Stimulated activated CD4-positive, alpha-beta T cell treated with anti-CD3 and anti-CD28 coated beads, TNF-alpha, amount 100 ng/mL, for 48 hours (primary cell): Measurements from ENCODE around the gene NYAP2.

Source experiments
- DNase-seq, 3 donors: peaks; one replicate each; pipeline ENCODE4 v3.0.0-alpha.2; 2020; ENCODE audit warnings: low read depth in 3 of 3

The NYAP2 gene

GRCh38 chr2:225484751-225485150 lies 85.2 kb downstream of the NYAP2 start:
- DNase-seq: no peak

GRCh38 chr2:225486236-225486635 lies 86.7 kb downstream of the NYAP2 start:
- no peak for DNase-seq

DNA sequence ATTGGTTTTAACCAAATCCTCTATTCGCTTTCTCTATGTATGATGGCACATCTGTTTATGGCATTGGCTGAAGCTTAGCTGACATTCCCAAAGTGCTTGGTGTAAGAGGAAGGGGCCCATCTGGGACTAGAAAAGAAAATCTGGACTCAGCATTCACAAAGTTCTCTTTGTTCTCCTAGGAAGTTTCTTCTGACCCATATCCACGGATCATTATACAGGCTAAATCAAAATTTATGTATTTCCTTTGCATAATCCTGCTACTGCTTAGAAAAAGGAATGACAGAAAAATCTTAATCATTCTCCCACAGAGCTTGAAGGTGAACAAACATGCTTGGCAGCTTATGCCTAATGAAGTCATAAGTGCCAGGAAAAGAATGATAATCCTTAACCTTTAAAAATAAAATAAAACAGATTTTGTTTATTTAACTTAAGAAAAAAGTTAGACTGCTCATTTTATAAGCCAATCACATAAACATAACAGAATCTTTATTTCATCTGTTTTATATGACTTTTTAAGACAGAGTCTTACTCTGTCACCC lies 88.4 kb downstream of the NYAP2 start:
- no peak for DNase-seq

GRCh38 chr2:225488743-225489142 lies 89.2 kb downstream of the NYAP2 start:
- no peak for DNase-seq

GRCh38 chr2:225493420-225494099 lies 94.0 kb downstream of the NYAP2 start:
- no peak for DNase-seq

GRCh38 chr2:225494100-225494459 lies 94.6 kb downstream of the NYAP2 start:
- DNase-seq: no peak

GRCh38 chr2:225495706-225496105 lies 96.2 kb downstream of the NYAP2 start:
- no peak for DNase-seq

- DNase-seq: no peak
Measured at GRCh38 chr2:225496568-225496967, 97.1 kb downstream of the NYAP2 start.

DNA sequence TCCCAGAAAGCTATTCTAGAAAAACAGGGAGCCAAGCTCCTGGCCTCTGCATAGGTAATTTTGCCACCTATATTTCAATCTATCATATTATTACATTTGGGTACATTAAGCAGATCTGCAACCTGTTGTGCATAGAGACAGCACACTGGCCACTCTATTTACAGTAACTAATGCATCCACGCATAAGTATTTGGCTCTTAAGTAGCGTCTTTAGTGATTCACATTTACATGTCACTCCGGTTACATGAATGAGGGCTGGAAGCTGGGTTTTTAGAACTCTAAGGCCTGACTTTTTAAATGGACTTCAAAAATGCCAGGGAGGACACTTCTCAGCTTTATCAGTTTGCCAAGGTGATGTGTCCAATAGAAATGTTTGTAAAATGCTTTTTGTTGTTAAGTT lies 97.7 kb downstream of the NYAP2 start:
- no peak for DNase-seq

- DNase-seq: no peak
Measured at GRCh38 chr2:225501022-225501421, 101.5 kb downstream of the NYAP2 start.

GRCh38 chr2:225502971-225503370 lies 103.5 kb downstream of the NYAP2 start:
- no peak for DNase-seq

DNA sequence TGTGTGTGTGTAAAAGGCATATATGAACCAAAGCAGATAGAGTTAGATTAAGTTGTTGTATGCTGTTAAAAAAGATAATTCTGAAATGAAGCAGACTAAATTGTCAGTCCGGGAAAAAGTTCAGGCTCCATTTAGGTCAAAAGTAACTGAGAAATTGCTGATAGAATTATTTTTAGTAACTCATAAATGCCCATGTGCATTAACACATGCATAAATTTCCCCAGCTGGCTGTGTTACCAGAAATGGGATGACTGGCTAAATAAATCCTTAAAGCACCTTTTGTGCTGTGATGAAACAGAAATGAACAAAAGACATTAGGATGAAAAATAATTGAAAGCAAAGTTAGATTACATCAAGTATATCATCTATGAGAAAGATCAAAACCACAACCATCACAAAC lies 111.3 kb downstream of the NYAP2 start:
- DNase-seq: no peak

- DNase-seq: no peak
Measured at GRCh38 chr2:225512469-225512868, 113.0 kb downstream of the NYAP2 start.

GRCh38 chr2:225512876-225513540 lies 113.5 kb downstream of the NYAP2 start:
- DNase-seq: no peak

DNA sequence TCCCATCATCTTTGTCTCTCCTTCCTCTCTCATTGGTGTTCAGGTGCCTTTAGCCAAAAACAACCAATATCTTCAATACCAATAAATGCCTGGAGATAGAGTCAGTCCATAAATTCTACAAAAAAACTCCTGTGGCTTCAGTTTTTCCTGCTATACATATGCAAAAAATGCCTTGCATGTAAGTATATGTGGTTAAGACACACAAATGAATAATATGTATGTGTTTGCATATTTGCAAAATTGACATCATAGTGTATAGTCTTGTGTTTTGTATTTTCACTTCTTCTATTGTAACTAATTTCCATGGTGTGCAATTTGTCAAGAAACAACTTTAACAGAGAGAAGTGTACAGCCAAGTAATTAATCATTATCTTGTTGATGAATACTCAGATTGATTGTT lies 115.5 kb downstream of the NYAP2 start:
- no peak for DNase-seq

DNA sequence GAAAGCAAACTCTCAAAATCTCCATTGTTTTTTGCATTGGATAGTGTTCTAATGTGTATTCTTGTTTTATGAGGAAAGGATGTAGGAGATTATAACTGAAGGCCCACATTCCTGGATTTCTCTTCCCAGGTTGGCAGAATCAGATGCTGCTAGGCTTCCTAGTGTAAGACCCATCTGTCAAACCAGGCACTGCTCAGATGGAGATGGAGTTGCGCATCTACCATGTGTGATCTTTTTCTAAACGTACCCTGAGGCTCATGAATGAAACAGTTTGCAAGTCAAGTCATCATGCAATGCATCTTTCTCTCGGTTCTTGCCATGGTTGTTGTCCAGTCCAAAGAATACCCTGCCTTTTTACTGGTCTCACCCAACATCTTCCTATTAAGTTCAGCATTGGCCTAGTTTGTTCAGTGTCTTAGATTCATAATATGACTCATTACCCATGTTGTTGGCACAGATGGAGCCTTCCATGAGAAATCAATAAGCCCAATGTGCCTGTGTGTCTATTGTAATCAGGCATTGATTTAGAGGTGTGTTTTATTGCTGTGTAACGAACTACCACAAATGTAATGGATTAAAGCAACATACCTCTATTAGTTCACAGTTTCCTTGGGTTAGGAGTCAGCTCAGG lies 127.4 kb downstream of the NYAP2 start:
- no peak for DNase-seq

DNA sequence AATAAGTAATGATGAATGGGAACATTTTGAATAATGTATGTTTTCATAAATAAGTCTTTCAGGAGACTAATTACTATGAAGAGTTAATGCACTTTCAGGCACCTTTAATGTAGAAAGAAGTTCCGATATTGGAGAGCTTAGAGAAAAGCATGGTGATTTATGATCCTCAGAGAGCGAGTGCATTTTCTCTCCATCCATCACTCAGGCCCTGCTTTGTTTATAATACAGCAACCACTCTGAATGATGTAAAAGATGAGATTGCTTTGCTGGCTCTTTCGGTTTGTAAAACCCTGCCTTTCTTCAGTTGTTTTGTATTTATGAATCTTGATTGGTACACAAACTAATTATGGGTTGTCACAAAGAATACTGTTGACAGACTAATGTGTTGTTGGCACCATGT lies 132.0 kb downstream of the NYAP2 start:
- DNase-seq: no peak

- no peak for DNase-seq
Measured at GRCh38 chr2:225532096-225532495, 132.6 kb downstream of the NYAP2 start.

DNA sequence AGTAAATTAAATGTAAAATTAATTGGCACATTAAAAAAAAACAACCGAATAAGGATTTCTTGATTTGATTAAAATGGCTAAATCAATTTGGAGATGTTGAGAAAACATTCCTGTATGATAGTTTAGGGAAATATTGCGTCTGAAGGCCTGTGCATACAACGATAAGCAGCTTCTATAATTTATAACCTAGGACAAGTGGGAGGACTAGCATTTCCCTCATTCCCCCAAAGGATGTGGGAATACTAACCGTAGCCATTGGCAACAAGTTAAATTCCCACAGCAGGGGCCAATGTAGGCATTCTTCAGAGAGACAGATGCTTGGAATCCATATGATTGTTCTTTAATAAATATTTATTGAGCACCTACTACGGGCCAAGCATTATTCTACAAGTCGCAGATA lies 134.5 kb downstream of the NYAP2 start:
- no peak for DNase-seq

- DNase-seq: no peak
Measured at GRCh38 chr2:225534697-225535096, 135.2 kb downstream of the NYAP2 start.

GRCh38 chr2:225536036-225536435 lies 136.5 kb downstream of the NYAP2 start:
- DNase-seq: no peak

DNA sequence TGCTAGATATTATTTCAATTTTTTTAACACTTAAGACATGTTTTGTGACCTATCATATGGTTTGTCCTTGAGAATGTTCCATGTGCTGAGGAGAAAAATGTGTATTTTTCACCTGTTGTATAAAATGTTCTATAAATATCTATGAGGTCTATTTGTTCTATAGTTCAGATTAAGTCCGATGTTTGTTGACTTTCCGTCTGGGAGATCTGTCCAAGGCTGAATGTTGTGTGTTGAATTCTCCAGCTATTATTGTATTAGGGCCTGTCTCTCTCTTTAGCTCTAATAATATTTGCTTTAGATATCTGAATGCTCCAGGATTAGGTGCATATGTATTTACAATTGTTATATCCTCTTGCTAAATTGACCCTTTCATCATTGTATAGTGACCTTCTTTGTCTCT lies 144.1 kb downstream of the NYAP2 start:
- no peak for DNase-seq

DNA sequence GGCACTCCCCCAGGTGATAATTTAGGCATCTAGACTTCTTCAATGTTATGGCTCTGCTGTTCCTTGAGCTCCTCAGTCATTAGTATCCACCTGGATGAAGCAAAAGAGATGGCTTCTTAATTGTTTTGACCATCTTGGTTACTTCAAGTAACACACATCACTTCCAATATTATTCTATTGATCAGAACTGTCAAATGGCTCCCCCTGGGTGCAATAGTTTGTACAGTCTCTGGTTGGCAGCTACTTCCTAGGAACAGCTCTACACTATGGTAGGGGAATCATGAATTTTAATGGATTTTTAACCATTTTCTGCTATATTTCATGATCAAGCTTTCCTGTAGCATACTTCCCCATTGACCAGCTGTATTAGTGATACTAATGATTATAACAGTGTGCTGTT lies 157.0 kb downstream of the NYAP2 start:
- DNase-seq: no peak
